ENCODE data around the gene WDR20.
"Not testable (repeated sequence)": the region's sequence is repeated elsewhere in the genome, so short reads cannot be mapped to it uniquely, and the experiment has no call there.

Gene WDR20

GRCh38 chr14:102222009-102222575 lies 82.4 kb downstream of the WDR20 start:
- no peak for DNase-seq

DNA sequence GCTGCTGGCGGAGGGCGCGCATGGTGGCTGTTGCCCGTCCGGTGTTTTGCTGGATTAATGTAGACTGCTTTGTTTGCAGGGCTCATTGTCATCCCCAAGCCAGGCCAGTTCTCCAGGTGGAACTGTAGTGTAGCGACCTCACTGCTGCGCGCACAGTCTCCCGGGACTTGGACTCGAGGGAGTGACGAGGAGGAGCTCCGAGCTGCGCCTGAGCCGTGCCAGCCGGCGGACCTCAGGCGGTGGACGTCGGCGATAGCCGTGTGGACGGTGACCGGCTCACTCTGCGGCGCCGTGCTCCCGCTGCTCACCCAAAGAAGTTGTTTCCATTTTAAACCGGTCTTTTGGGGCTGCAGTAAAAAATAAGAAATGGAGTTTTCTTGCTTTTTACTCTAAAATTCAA lies 83.1 kb downstream of the WDR20 start:
- no peak for DNase-seq

GRCh38 chr14:102223682-102224081 lies 84.0 kb downstream of the WDR20 start:
- no peak for DNase-seq

- no peak for DNase-seq
Measured at GRCh38 chr14:102225386-102225785, 85.7 kb downstream of the WDR20 start.

DNA sequence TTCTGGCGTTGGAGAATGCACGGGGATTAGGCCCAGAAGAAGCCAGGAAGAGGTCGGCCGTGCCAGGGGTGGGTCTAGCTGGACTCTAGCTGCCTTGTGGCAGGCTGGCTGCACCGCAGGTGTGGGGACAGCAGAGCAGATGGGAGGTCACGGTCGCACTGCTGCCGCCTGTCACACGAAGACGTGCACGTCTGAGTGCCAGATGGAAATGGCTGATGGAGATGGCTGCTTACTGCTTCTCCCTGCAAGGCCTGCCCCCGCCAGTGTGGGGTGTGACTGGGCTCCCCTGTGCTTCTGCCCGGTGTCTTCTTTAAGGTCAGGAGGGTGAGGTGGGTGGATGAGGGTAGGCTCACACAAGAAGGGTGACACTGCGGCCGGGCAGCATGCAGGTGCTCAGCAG lies 86.2 kb downstream of the WDR20 start:
- no peak for DNase-seq

DNA sequence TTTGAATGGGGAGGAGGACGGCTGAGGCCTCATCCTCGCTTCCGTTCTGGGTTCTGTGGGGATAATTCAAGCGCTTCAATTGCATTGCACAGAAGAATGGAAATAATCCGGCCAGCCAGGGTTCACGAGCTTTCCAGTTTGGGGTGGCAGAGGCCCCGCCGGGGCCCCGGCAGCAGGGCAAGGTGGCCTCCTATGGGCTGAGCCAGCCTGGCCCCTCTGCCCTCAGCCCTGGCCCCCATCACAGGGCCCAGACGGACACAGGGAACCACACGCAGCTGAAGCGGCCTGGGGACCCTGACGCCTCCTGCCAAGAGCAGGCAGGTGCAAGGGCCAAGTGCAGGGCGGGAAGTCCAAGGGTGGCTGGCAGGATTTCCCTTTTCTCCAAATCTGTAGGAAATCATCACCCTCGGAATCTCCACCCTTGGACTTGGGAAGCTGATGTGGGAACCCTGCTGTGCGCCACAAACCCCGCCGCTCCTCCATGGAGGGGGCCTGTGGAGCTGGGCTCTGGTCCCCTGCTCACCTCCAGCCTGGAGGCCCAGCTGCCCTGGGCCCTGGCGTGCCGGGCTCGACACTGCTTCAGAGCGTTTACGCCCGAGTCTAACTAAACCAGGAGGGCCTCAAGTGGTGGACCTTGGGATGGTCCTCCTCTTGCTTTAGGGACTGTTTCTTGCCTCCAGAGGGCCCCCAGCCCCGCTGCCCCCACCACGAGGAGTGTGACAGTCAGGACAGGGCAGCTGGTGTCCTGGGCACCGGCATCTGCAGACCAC lies 86.8 kb downstream of the WDR20 start:
- no peak for DNase-seq

GRCh38 chr14:102227184-102227964 lies 87.7 kb downstream of the WDR20 start:
- DNase-seq, result no peak

DNA sequence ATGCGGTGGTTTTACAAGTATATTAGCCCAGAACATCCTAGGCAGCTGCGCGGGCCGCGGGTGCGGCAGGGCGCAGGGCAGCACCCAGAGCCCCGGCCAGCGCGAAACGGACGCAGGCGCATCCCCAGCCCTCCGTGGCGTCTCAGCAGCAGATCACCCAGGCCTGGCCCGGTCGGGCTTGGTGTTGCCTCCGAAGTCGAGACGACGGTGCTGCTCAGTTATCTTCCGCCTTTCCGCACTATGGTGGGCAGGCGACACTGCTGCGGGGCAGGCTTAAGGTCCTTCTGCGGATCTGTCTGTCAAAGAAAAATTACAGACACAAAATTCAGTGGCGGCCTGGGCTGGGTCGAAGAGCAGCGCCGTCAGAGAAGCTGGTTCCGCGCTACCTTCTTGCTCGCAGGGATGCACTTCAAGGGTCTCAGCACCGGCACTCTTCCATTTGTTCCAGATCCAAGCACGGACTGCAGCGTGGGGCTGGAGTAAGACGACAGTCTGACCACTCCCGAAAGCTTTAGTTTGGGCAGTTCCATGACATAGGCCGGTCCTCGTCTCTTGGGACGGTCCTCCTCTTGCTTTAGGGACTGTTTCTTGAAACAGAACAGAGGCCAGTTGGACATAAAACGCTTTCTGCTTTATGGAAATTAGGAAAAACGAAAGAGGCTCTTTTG lies 89.5 kb downstream of the WDR20 start:
- no peak for DNase-seq

- DNase-seq, result no peak
Measured at GRCh38 chr14:102229739-102230092, 90.0 kb downstream of the WDR20 start.

DNA sequence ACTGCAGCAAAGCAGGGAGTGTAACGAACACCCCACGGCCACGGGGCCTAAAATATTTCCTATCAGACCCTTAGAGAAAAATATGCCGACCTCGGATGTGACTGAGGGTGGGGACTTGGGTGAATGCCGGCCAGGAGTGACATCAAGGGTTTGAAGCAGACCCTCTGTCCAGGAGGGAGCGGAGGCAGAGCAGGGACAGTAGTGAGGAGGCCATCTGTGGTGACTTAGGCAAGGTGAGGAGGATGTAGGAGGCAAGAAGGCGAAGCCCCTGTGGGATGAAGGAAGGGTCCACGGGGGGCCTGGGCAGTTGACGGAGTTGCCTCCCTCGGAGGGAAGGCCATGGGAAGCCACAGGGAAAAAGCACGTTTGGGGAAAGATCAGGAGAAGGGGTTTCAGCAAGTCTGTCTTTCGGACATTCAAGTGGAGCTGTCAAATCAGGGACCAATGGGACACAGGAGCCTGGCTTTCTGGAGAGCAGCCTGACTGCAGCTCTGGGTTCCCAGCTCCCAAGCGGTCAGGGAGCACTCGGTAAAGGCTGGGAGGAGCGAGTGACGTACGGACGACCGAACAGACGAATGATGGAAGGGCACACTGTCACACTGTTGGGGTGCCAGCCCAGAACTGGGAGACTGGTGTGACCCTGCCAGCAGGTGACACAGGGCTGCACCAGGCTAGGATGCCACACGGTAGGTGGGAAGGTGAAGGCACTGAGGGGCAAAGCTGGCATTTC lies 90.9 kb downstream of the WDR20 start:
- DNase-seq, result no peak

GRCh38 chr14:102231476-102232347 lies 92.0 kb downstream of the WDR20 start:
- no peak for DNase-seq

GRCh38 chr14:102232348-102232625 lies 92.6 kb downstream of the WDR20 start:
- DNase-seq, result no peak

DNA sequence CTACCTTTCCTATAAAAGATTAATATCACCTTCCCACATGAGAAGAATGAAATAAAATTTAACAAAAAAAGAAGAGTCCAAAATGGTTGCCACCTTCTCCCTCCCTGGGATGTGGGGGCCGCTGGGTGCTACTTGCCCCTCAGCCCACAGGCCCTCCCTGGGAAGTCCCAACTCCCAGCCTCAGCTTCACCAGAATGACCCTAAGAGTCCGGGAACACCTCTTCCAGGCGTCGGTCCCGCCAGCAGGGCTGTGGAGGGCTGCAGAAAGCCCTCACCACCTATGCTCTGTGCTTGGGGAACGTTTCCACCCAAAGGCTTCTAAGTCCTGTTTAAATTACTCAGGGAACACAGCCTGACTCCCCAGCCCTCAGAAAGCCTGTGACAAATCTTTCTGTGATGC lies 93.4 kb downstream of the WDR20 start:
- DNase-seq, result no peak

DNA sequence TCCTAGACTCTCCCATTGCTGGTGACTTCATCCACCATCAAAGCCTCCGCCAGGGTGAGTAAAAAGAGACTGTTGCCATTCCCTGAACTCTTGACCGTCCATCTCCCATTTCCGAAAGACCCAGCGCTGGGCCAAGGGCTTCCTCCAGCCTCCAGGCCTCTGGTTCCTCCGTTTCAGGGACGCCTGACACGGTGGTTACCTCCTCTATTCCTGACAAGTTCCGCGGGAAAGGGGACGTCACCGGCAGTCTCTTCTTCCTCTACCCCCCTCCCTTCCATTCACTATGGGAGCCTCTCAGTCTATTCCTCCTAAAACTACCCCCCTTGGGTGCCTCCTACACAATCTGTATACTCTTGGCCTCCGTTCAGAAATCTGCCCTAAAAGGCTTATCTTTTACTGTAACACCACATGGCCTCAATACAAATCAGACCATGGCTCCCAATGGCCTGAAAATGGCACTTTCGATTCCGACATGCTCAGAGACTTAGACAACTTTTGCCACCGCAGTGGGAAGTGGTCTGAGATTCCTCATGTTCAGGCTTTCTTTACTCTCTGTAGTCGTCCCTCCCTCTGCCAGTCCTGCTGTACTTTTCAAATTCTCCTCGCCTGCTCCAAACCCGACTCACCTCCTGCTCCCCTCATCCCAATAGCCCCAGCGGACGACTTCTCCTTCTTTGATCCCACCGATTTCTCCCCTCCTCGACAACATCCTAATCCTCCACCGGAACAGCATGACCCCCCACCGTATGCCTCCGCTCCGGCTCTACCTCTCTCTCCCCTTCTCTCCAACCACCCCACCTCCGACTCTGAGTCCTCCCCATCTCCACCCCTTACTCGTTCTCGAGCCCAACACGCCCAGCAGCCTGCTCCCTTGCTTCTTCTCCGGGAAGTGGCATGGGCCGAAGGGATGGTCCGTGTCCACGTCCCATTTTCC lies 94.9 kb downstream of the WDR20 start:
- DNase-seq, result no peak

- DNase-seq, result peak; percentile 72
Measured at GRCh38 chr14:102235275-102235897, 95.7 kb downstream of the WDR20 start.

DNA sequence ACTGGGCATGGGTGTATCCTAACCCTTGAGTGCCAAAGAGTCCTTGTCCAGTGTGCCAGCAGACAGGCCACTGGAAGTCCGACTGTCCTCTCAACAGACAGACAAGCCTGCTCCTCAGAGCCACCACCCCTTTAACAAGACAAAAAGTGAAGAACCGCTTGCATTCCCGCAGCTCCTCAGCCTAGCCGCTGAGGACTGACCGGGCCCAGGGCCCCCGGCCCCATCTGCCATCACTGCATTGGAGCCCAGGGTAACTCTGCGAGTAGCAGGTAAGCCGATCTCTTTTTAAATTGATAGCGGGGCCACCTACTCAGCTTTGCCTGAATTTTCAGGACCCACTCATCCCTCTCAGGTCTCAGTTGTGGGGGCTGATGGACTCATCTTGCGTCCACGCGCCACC lies 96.3 kb downstream of the WDR20 start:
- DNase-seq, result no peak

GRCh38 chr14:102238131-102238530 lies 98.4 kb downstream of the WDR20 start:
- no peak for DNase-seq

DNA sequence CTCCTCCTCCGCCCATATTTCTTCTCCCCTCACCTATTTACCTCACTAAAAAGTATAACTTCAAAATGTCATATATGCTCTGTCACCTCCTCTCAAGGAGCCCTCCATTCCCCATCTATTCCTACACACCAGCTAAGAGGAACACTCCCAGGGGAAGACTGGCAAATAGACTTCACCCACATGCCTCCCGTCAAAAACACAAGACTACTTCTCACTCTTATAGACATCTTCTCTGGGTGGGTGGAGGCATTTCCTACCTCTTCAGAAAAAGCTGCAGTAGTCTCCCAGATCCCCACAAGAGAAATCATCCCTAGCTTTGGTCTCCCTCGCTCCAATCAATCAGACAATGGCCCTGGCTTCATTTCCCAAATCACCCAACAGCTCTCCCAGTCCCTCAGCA lies 99.1 kb downstream of the WDR20 start:
- no peak for DNase-seq

GRCh38 chr14:102239231-102239630 lies 99.5 kb downstream of the WDR20 start:
- DNase-seq, result no peak

GRCh38 chr14:102240481-102240880 lies 100.8 kb downstream of the WDR20 start:
- DNase-seq, result not testable (repeated sequence)
